K562 (cell line): ENCODE results near the gene RAI1. TPM values are rescaled to one million over a fixed set of nuclear protein-coding genes. Genes with fewer than 3 reads are reported as not detected.

Experiments used
- ATAC-seq: fragments of 200-7000 bp; cut with Tn5 transposase; 3 replicates; pipeline ENCODE4 v1.9.1; 2020; ENCODE audit warnings: moderate library complexity
- BruUV-seq: library from RNA; stranded (reverse); fragments of 400-500 nt; replicated peaks from 2 replicates; lab custom pipeline; 2021; lab: Mats Ljungman, UMichigan
- CTCF ChIA-PET: fragments of 300-600 bp; formaldehyde crosslinking; extraction: SDS; loops from one replicate; lab custom pipeline; 2021; ENCODE audit warnings: low intra/inter-chr PET ratio; lab: Yijun Ruan, JAX
- POLR2A ChIA-PET: fragments of 300-600, 350-650 bp; sonication (Branson Sonifier 250); formaldehyde crosslinking; extraction: SDS; loops from one replicate; lab custom pipeline; 2021; ENCODE audit warnings: antibody characterized with exemption, inconsistent platforms; lab: Yijun Ruan, JAX
- DNase-seq, 4 experiments: peaks; one replicate each; pipeline versions ENCODE4 v3.0.0 to v3.0.0-alpha.2; 2011 to 2018; ENCODE audit warnings: low spot score in 3 of 4, mixed read lengths in 3 of 4; ENCODE audit errors: extremely low read depth in 1 of 4
- FAIRE-seq: peaks from 2 replicates; lab custom pipeline; 2011; peaks lifted over from hg19 to GRCh38; lab: Jason Lieb, UNC
- H2AFZ ChIP-seq: 2 replicates; pipeline ENCODE4 v1.6.0; 2011; ENCODE audit warnings: low read depth, low read length, control low read depth, inconsistent platforms
- H3K27ac ChIP-seq: fragments of 200-600 bp; 3 replicates; pipeline ENCODE4 v1.8.0; 2011; ENCODE audit warnings: low read depth, mild to moderate bottlenecking, control low read depth, inconsistent platforms, low read length, moderate library complexity, mixed read lengths; ENCODE audit errors: extremely low read depth
- H3K27me3 ChIP-seq, 2 experiments: fragments of 300-600 bp in 1 of 2; 2 replicates in 1 of 2; 3 replicates in 1 of 2; pipeline versions ENCODE4 v1.6.0 to v1.8.0; 2011; ENCODE audit warnings: inconsistent platforms in 2 of 2, low read length in 2 of 2, mild to moderate bottlenecking in 1 of 2, mixed read lengths in 1 of 2, moderate library complexity in 1 of 2; ENCODE audit not compliant: control insufficient read depth in 2 of 2, insufficient read depth in 2 of 2
- H3K36me3 ChIP-seq: fragments of 300-600 bp; 3 replicates; pipeline ENCODE4 v1.8.0; 2011; ENCODE audit warnings: mild to moderate bottlenecking, low read length, inconsistent platforms; ENCODE audit not compliant: control insufficient read depth, insufficient read depth
- H3K4me1 ChIP-seq, 2 experiments: fragments of 200-600 bp in 1 of 2; replicated peaks in 1 of 2; 2 replicates in 1 of 2; 3 replicates in 1 of 2; pipeline versions ENCODE4 v1.5.1 to v1.8.0; 2011; ENCODE audit warnings: inconsistent platforms in 2 of 2, low read length in 2 of 2, mild to moderate bottlenecking in 1 of 2, mixed read lengths in 1 of 2, moderate library complexity in 1 of 2; ENCODE audit not compliant: control insufficient read depth in 2 of 2, insufficient read depth in 2 of 2
- H3K4me2 ChIP-seq: 2 replicates; pipeline ENCODE4 v1.6.1; 2011; ENCODE audit warnings: low read length, control low read depth, inconsistent platforms, mixed read lengths; ENCODE audit not compliant: insufficient read depth
- H3K4me3 ChIP-seq: fragments of 200-600 bp; sonication (generic), shearing (Covaris generic); 2 replicates; pipeline ENCODE4 v1.5.1; 2016; ENCODE audit warnings: control low read depth, inconsistent platforms
- H3K79me2 ChIP-seq: fragments of 200-600 bp; 3 replicates; pipeline ENCODE4 v1.8.0; 2011; ENCODE audit warnings: low read length, inconsistent platforms; ENCODE audit not compliant: control insufficient read depth, insufficient read depth
- H3K9ac ChIP-seq, 2 experiments: 2 replicates each; pipeline versions ENCODE4 v1.6.0 to v1.6.1; 2011; ENCODE audit warnings: low read depth in 2 of 2, low read length in 2 of 2, control low read depth in 1 of 2, inconsistent platforms in 1 of 2, mild to moderate bottlenecking in 1 of 2, mixed read lengths in 1 of 2; ENCODE audit not compliant: insufficient read depth in 1 of 2
- H3K9me1 ChIP-seq: one replicate; pipeline ENCODE4 v1.6.0; 2011; ENCODE audit warnings: inconsistent platforms, mild to moderate bottlenecking, low read length, moderate library complexity; ENCODE audit not compliant: control insufficient read depth, insufficient read depth
- H3K9me3 ChIP-seq: replicated peaks from 2 replicates; pipeline ENCODE4 v1.5.1; 2011; ENCODE audit warnings: low read depth, low read length, inconsistent platforms; ENCODE audit not compliant: control insufficient read depth, insufficient read depth
- H4K20me1 ChIP-seq: replicated peaks from 2 replicates; pipeline ENCODE4 v1.6.1; 2011; ENCODE audit warnings: low read length, inconsistent platforms, mixed read lengths; ENCODE audit not compliant: control insufficient read depth, insufficient read depth
- BCLAF1 ChIP-seq, 2 experiments: fragments of 450-650 bp in 1 of 2; IDR thresholded peaks; 2 replicates each; pipeline ENCODE4 v1.6.1; 2011 to 2017; ENCODE audit warnings: low read depth in 2 of 2, antibody characterized with exemption in 1 of 2, borderline replicate concordance in 1 of 2, low read length in 1 of 2, mild to moderate bottlenecking in 1 of 2, mixed read lengths in 1 of 2; ENCODE audit not compliant: control insufficient read depth in 1 of 2
- ELK3 ChIP-seq: fragments of 450-650 bp; formaldehyde crosslinking; IDR thresholded peaks from 2 replicates; pipeline ENCODE4 v1.4.0; 2020; ENCODE audit warnings: mild to moderate bottlenecking
- EZH2 ChIP-seq: IDR thresholded peaks from 2 replicates; pipeline ENCODE4 v1.6.1; 2012; ENCODE audit warnings: low read depth, mild to moderate bottlenecking, inconsistent platforms, low read length, borderline replicate concordance
- KLF13 ChIP-seq: fragments of 450-650 bp; IDR thresholded peaks from 2 replicates; pipeline ENCODE4 v1.6.1; 2016; ENCODE audit warnings: missing genetic modification characterization, low read depth, mild to moderate bottlenecking, missing compliant biosample characterization, moderate library complexity, borderline replicate concordance
- NRF1 ChIP-seq, 2 experiments: fragments of 450-650 bp; IDR thresholded peaks in 1 of 2; conservative IDR thresholded peaks in 1 of 2; 2 replicates each; pipeline ENCODE4 v1.6.1; 2014; ENCODE audit warnings: mild to moderate bottlenecking in 2 of 2
- SIN3A ChIP-seq, 2 experiments: fragments of 150-350 bp in 1 of 2; IDR thresholded peaks; 2 replicates each; pipeline ENCODE4 v1.6.1; 2011 to 2016; ENCODE audit warnings: borderline replicate concordance in 2 of 2, low read depth in 2 of 2, low read length in 2 of 2, mild to moderate bottlenecking in 2 of 2, moderate library complexity in 2 of 2; ENCODE audit not compliant: control insufficient read depth in 1 of 2
- SMAD2 ChIP-seq: fragments of 150-350 bp; IDR thresholded peaks from 2 replicates; pipeline ENCODE4 v1.6.1; 2014; ENCODE audit warnings: low read depth, mild to moderate bottlenecking, low read length
- TAF7 ChIP-seq: fragments of 450-650 bp; IDR thresholded peaks from 2 replicates; pipeline ENCODE4 v1.6.1; 2016; ENCODE audit warnings: missing genetic modification characterization, missing compliant biosample characterization
- TCF3 ChIP-seq: sonication (generic); formaldehyde crosslinking; IDR thresholded peaks from 2 replicates; pipeline ENCODE4 v1.4.0; 2020; ENCODE audit warnings: mild to moderate bottlenecking, missing genetic modification reagents
- TRIM25 ChIP-seq: fragments of 450-650 bp; IDR thresholded peaks from 2 replicates; pipeline ENCODE4 v1.7.0; 2016; ENCODE audit warnings: borderline replicate concordance
- ZMIZ1 ChIP-seq, 2 experiments: fragments of 150-350 bp in 1 of 2; IDR thresholded peaks; 2 replicates each; pipeline ENCODE4 v1.6.1; 2012 to 2016; ENCODE audit warnings: low read depth in 2 of 2, low read length in 2 of 2, mild to moderate bottlenecking in 1 of 2, moderate library complexity in 1 of 2
- WGBS: fragments of 100-300 bp; shearing (Covaris generic); methylation state at CpG from one replicate; pipeline ENCODE4 v1.1.6; 2016; ENCODE audit warnings: low coverage, mixed read lengths; ENCODE audit not compliant: insufficient coverage; ENCODE audit errors: missing lambda C conversion rate; 5-methylcytosine and 5-hydroxymethylcytosine counted together
- in situ Hi-C: fragments of 300-500 bp; cut with MboI; formaldehyde crosslinking; loops from 4 replicates; pipeline ENCODE4 v1.15.0; 2018; ENCODE audit warnings: inconsistent platforms, mixed read lengths
- intact Hi-C: fragments of 100-400 bp; cut with micrococcal nuclease; formaldehyde crosslinking; loops from 2 replicates; pipeline ENCODE4 v1.14.2; 2022
- polyA plus RNA-seq, 8 experiments: library from polyadenylated mRNA; depleted of rRNA in 4 of 8; stranded (reverse) in 5 of 8; unstranded in 3 of 8; fragments of >200 nt; fragmentation: Nextera tagmentation in 2 of 8; fragmentation: Illumina TruSeq in 1 of 8; extraction: Ambion mirVana in 2 of 8; extraction: Trizol in 1 of 8; gene quantifications; 2 replicates each; pipeline versions ENCODE4 v1.2.1 to v1.2.3, GENCODE V29; 2011 to 2014; ENCODE audit warnings: inconsistent platforms in 1 of 8, missing spikeins in 1 of 8
- total RNA-seq, 7 experiments: library from RNA; depleted of rRNA in 6 of 7; stranded (reverse); fragments of >200 nt in 6 of 7; fragmentation: Illumina TruSeq in 2 of 7; extraction: Trizol in 2 of 7; gene quantifications; 2 replicates each; pipeline versions ENCODE4 v1.2.1 to v1.2.3, GENCODE V29; 2011 to 2021; ENCODE audit warnings: low replicate concordance in 1 of 7

The RAI1 gene
- total and polyA plus RNA-seq, 9 of the 15 experiments (the other 6 are each of a cell fraction or from before 2014, with no cell fraction given), result 0.68 to 19.9 (median 5.5) TPM

GRCh38 chr17:17679748-17680147, 1.5 kb upstream of the RAI1 start:
- Histone ChIP-seq H4K20me1 (peaks cover 4% of the 10 kb centered on the region; the same call in 1 of the 2 replicates), H3K36me3 (peaks cover 13% of the 10 kb centered on the region; the same call in 2 of the 3 replicates), H3K4me1 (peaks cover 10 to 27% of the 10 kb centered on the region in 2 experiments; a peak in 4 of 5 replicates), H3K27me3 (no peaks in the 10 kb centered on the region), H3K9me1 (no peaks in the 10 kb centered on the region), H3K79me2 (peaks cover 31% of the 10 kb centered on the region), H3K9ac (no peak overlapping the region), H3K4me2 (no peak overlapping the region), H2AFZ (no peak overlapping the region), H3K9me3 (no peaks in the 10 kb centered on the region), H3K27ac (no peak overlapping the region), H3K4me3 (no peak overlapping the region)
- in situ Hi-C loops (loop anchor here (5.0 kb wide), 1 partner anchor 183 kb away; no protein-coding TSS in a partner anchor), intact Hi-C loops (loop anchor here (2.0 to 10.0 kb wide), 5 partner anchors 105 to 358 kb away; partner anchors contain the start of genes ATPAF2 and GID4)
- CTCF ChIA-PET, result interaction anchor here (0.6 kb wide), 1 partner anchor 104 kb away, joined by 3 read pairs; no protein-coding TSS in a partner anchor
- WGBS, result 27% methylated on average over 6 of the region's 6 CpGs
- BruUV-seq, result no TSS peak
- no peak for DNase-seq
- ATAC-seq, result no peak
- POLR2A ChIA-PET, result interaction anchor here (1.0 kb wide), 1 partner anchor 79 kb away, joined by 3 read pairs; no protein-coding TSS in a partner anchor
- FAIRE-seq, result no peak
- TF ChIP-seq SIN3A (IDR thresholded peaks at IDR 0.05; ENCODE audit: borderline replicate concordance in 2 of 2, control insufficient read depth in 1 of 2, low read depth in 2 of 2, low read length in 2 of 2), result no peak
- TF ChIP-seq ELK3 (CRISPR knock-in tag), result no peak
- no peak for TF ChIP-seq ZMIZ1 (IDR thresholded peaks at IDR 0.05; ENCODE audit: low read depth in 2 of 2, low read length in 2 of 2)
- TF ChIP-seq TAF7 (tag), result no peak
- no peak for TF ChIP-seq KLF13 (tag)
- TF ChIP-seq SMAD2, result no peak
- no peak for TF ChIP-seq BCLAF1 (IDR thresholded peaks at IDR 0.05; ENCODE audit: borderline replicate concordance in 1 of 2, control insufficient read depth in 1 of 2, low read depth in 2 of 2, low read length in 1 of 2)
- no peak for TF ChIP-seq TRIM25
- TF ChIP-seq EZH2, result no peak
- no peak for TF ChIP-seq NRF1 (conservative IDR thresholded peaks at IDR 0.05 in 1 of 2, IDR thresholded peaks at IDR 0.05 in 1 of 2)
- TF ChIP-seq TCF3 (CRISPR knock-in tag), result no peak
